Activated CD8-positive, alpha-beta memory T cell treated with anti-CD3 and anti-CD28 coated beads, Interleukin-2, amount 50 U/mL, for 4 hours (primary cell): ENCODE data around the gene SLC15A4.
A peak's percentile ranks its signal among the peaks of the same experiment; 100 is the strongest.
"Not testable (repeated sequence)": the region's sequence is repeated elsewhere in the genome, so short reads cannot be mapped to it uniquely, and the experiment has no call there.

Experiments
- DNase-seq: peaks from one replicate; pipeline ENCODE4 v3.0.0-alpha.2; 2020

Gene SLC15A4

DNA sequence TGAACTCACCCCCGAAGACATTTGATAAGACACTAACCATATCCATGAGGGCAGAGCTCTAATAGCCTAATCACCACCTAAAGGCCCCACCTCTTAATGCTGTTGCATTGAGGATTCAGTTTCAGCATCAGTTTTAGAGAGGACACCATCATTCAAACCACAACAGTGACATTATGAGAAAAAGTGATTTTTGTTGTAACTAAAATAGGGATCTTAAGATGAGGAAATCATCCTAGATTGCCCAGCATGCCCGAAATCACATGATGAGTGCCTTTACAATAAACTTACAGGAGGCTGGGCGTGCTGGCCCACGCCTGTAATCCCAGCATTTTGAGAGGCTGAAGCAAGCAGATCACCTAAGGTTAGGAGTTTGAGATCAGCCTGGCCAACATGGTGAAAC is 19.8 kb upstream of the SLC15A4 start:
- no peak for DNase-seq

DNA sequence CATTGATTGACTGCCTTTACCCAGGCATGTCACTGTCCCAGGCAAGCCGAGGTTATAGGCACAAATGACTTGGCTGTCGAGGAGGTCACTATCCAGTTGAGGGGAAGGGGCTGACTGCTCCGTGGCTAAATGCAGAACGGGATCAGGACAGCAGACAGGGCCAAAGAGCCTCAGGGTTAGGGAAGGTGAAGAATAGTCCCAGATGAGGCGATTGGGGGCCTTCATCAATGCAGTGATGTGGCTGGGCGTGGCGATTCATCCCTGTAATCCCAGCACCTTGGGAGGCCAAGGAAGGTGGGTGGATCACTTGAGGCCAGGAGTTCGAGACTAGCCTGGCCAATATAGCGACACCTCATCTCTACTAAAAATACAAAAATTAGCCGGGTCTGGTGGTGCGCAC is 18.8 kb upstream of the SLC15A4 start:
- DNase-seq: no peak

GRCh38 chr12:128840862-128841468 is 17.2 kb upstream of the SLC15A4 start:
- no peak for DNase-seq

GRCh38 chr12:128839885-128840284 is 16.1 kb upstream of the SLC15A4 start:
- DNase-seq: not testable (repeated sequence)

- DNase-seq: no peak
Measured at GRCh38 chr12:128833418-128833817, 9.7 kb upstream of the SLC15A4 start.

DNA sequence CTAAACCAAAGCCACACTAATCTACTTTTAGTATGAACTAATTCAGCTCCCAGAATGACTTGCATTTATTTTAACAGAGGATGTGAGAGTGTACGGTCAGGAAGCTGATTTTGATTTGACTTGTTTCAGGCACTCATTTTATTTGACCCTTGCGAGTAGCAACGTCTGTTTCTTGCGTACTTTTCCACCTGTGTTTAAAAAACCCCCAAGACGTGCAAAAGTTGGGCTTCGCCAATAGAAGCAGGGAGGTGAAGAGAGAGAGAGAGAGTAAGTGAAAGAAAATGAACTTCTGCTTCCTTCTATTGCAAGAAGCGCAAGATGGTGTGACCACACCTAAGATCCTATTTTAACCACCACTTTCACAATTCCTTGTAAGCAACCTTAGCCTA is 6.7 kb upstream of the SLC15A4 start:
- DNase-seq: no peak

GRCh38 chr12:128829861-128830504 is 6.2 kb upstream of the SLC15A4 start:
- no peak for DNase-seq

DNA sequence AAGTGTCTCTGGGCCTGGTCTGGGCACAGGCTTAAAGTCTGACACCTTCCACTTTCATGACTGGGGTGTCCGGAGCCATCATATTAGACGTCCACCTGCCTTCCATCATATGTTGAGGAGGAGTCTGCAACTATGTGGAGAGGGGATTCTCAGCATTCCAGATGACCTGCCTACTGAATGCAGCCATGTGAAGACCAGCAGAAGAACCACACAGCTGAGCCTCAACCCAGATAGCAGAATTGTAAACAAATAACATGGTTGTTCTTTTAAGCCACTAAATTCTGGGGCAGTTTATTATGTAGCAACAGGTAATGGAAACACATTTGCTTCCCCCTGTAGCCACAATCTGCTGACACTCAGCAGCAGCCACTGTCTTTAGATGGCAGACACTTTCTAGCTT is 4.0 kb upstream of the SLC15A4 start:
- DNase-seq: no peak

GRCh38 chr12:128825835-128826234 is 2.1 kb upstream of the SLC15A4 start:
- DNase-seq: no peak

DNA sequence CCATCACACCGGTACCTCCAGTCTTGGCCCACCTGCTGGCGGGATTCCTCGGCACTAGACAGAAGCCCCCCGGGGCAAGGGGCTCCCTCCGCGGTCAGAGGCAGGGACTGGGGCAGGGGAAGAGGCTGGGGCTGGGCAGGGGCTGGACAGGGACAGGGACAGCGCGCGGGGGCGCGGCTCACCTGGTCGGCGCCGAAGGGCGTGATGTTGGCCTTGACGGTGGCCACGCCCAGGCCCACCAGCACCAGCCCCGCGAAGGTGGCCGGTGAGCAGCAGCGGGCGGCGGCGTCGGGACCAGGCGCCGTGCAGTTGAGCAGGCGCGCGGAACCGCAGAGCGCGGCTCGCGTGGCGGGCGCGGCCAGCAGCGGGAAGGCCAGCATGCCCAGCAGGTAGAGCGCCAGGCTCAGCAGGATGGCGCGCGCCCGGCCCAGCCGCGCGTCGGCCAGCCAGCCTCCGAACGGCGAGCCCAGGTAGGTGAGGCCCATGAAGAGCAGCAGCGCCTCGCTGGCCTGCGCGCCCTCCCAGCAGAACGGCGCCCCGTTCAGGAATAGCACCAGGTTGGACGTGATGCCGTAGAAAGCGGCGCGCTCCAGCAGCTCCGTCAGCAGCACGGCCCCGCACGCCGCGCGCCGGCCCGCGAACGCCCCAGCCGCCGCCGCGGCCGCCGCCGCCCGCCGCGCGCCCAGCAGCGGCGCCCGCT is 392 bp downstream of the SLC15A4 start:
- DNase-seq: peak; percentile 23

- no peak for DNase-seq
Measured at GRCh38 chr12:128820723-128821432, 2.9 kb downstream of the SLC15A4 start.

DNA sequence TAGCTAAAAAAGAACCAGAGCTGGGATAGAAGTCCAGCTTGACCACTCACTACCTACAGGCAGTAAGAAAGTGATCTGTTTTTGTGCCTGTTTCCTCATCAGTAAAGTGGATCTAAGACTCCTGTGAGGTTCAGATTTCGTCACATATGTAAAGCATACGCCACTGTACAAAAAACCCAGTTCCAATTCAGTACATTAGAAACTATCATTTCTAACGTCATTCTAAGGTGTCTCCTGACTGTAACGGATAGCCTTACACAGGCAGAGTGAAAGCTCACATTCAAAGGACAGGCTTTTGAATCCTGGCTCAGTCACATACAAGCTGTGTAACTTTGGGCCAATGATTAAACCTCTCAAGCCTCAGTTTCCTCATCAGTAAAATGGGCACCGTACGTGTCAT is 3.5 kb downstream of the SLC15A4 start:
- no peak for DNase-seq

DNA sequence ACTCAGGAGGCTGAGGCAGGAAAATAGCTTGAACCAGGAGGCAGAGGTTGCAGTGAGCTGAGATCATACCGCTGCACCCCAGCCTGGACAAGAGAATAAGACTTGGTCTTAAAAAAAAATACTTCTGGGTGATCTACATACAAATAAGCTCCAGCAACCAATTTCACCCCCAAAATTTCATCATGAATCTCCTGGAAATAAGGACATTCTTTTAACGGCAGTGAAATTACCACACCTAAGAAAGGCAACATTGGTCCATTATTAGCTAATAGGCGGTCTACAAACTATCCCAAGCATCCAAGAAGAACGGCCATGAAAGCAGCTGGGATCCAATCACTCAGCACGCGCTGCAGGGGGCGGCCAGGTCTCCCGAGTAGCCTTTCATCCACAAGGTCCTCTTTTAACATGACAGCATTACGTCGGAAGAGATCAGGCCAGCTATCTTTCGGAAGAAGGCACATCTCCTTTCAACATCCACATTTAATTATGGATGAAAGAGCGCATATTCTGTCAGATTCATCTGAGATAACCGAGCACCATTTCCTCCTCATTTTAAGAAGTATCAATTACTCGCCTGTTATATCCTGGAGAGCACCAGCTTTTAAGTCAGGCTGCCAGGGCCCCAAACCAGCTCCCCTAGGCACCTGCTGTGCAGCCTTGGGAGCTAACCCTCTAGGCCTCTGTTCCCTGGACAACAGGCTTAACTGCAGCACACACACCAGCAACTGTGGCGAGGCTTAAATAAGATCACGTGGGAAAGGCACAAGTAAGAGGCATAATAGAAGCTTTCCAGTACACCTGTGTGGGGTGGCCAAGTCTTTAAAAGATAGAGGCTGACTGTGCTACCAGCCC is 4.2 kb downstream of the SLC15A4 start:
- DNase-seq: no peak

DNA sequence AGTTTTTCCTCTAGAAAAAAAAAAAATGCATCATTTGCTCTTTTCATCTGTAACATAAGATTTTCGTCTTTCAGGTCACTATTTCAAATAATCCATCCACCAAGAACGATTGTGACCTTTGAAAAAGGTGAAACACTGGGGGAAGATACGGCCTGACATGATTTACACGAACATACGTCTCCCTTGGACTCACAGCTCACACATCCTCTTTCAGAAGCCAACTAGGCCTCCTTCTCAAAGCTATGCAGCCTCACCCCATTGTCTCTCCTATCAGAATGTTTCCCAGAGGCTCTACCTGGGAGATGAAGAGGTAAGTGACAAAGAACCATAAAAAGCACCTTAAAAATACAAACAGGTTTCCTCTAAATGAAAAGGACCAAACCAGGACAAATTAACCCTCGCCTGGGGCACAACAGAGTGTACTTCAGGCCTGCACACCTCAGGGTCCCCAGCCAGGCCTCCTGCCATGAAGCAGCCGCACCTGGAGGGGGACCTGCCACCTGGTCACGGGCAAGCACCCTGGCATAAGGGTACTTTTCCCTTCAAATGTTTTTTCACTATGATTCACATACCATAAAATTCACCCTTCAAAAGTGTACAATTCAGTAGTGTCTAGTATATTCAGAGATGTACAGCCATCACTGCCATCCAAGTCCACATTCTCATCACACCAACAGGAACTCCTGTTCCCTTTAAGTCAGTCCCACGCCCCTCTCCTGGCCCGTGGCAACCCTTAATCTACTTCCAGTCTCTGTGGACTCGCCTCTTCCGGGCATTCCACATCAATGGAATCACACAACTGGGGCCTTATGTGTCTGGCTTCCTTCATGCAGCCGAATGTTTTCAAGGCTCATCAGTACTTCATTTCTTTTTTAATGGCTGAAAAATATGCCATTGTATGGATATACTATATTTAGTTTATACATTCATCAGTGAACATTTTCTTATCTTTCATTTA is 5.4 kb downstream of the SLC15A4 start:
- no peak for DNase-seq

DNA sequence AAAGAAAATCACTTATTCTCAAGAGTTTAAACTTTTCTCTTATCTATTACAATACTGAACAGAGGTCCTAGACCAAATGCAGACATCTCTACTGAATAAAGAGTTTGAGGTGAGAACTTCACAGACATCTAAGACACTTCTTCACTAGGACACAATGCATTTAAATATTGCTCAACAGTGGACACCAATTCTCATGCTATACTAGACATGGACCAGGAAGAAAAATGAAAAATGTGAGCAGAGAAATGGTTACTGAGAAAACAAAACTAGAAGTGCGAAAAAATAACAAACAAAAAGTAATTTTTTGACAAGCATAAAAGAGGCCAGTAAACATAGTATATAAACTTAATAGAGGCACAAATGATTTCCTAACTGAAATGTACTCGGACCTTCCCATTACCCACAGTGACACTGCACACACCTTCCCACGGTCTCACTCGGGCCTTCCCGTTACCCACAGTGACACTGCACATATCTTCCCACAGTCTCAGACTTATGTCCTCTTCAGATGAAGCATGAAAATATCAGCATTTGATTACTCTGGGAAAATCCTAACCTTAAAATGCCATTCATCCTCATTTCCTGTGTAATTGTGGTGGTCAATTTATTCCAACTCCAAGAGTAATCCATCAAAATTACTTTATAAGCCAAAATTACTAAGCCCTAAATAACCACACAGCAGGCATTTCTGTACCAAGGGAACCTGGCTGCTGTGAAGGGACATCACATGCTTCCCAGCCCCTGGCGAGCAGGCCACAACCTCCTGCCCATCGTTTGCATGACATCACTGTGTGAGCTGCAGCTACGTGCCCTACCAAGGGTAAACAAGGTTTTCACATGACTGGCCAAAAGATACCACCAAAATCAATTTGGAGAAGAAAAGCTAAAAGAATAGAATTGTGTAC is 6.4 kb downstream of the SLC15A4 start:
- DNase-seq: no peak

DNA sequence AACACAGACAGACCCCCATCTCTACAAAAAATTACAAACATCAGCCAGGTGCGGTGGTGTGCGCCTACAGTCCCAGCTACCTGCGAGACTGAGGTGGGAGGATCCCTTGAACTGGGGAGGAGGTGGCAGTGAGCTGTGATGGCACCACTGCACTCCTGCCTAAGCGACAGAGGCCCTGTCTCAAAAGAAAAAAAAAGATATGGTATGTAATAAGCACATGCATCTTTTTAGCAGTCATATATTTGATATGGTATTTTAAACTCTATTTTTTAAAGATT is 7.2 kb downstream of the SLC15A4 start:
- no peak for DNase-seq

DNA sequence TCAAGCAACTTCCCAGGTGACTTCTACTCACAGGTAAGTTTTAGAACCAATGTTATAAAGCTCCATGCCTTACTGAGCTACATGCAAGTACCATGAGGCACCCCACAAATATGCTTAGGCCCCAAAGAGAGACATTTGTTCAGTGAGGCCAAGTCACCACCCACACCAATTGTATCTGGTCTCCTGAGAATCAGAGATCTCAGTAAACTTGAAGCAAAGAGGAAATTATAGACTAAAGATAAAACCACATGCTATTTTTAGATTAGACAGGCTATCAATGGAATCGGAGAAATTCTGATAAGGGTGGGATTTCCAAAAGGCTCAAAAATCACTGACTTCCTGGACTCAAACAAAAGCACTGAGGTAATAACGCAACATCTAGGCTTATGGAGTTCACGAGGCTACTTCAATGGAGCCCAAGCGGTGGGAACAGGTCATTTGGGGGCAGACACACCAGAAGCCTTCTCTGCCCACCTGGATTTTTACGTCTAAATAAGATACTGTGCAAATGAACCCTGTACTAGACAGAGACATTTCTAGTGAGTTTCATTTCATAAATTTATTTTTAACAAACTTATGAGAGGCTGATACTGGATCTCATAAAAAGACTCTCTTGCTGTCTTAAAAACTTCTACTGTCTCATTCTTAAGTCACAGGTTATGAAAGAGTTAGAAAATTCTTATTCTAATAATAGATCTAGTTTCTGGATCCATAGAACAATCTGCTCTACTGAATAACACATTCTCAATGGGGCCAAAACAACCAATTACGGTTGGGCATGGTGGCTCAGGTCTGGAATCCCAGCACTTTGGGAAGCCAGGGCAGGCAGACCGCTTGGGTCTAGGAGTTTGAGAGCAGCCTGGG is 7.7 kb downstream of the SLC15A4 start:
- DNase-seq: no peak

- DNase-seq: no peak
Measured at GRCh38 chr12:128814411-128815261, 9.1 kb downstream of the SLC15A4 start.

DNA sequence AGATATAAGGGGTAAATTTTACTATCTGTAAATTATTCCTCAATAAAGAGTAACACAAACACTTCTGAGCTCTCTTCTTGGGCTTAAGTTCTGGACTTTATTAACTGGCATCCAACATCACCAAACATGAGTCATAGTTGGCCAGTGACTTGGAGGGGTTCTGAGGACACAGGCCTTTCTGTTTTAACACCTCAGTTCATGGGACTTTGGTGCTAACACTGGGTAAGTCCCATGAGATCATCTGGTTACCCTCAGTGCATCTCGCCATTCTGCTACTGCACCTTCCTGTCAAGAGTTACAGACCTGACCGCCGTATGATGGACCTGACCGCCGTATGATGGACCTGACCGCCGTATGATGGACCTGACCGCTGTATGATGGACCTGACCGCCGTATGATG is 9.9 kb downstream of the SLC15A4 start:
- DNase-seq: no peak
